SK-N-SH treated with all-trans-retinoic acid at 6 μM for 48 hours (cell line): ENCODE results near the gene PDSS2.
A peak's percentile ranks its signal among the peaks of the same experiment; 100 is the strongest.

Source experiments
- ATAC-seq: fragments of 200-7000 bp; cut with Tn5 transposase; 3 replicates; pipeline ENCODE4 v1.9.1; 2020; ENCODE audit warnings: mild to moderate bottlenecking, moderate library complexity
- ARNTL ChIP-seq: fragments of 450-650 bp; formaldehyde crosslinking; IDR thresholded peaks from 2 replicates; pipeline ENCODE4 v1.5.0; 2020; ENCODE audit warnings: low read depth, mild to moderate bottlenecking, moderate library complexity, borderline replicate concordance
- BACH2 ChIP-seq: fragments of 250-450 bp; sonication (Bioruptor Pico); IDR thresholded peaks from 2 replicates; pipeline ENCODE4 v1.9.0; 2021; ENCODE audit warnings: mild to moderate bottlenecking, borderline replicate concordance
- CSDC2 ChIP-seq: fragments of 250-450 bp; sonication (Bioruptor Pico); IDR thresholded peaks from 2 replicates; pipeline ENCODE4 v1.5.0; 2020; ENCODE audit warnings: mild to moderate bottlenecking, moderate library complexity
- ESRRG ChIP-seq: fragments of 250-450 bp; sonication (Bioruptor Pico); IDR thresholded peaks from 2 replicates; pipeline ENCODE4 v1.6.1; 2021; ENCODE audit warnings: mild to moderate bottlenecking
- GLIS3 ChIP-seq: fragments of 250-450 bp; sonication (Bioruptor Pico); IDR thresholded peaks from 2 replicates; pipeline ENCODE4 v1.5.0; 2020; ENCODE audit warnings: mild to moderate bottlenecking, moderate library complexity
- ISL1 ChIP-seq: fragments of 250-450 bp; sonication (Bioruptor Pico); IDR thresholded peaks from 2 replicates; pipeline ENCODE4 v2.1.2; 2022; ENCODE audit warnings: mild to moderate bottlenecking, moderate library complexity
- OSR1 ChIP-seq: fragments of 250-450 bp; sonication (Bioruptor Pico); IDR thresholded peaks from 2 replicates; pipeline ENCODE4 v1.8.0; 2022; ENCODE audit warnings: moderate library complexity, mild to moderate bottlenecking, inconsistent platforms
- RARB ChIP-seq: fragments of 250-450 bp; sonication (Bioruptor Pico); IDR thresholded peaks from 2 replicates; pipeline ENCODE4 v1.8.0; 2021; ENCODE audit warnings: mild to moderate bottlenecking, moderate library complexity
- SNAI2 ChIP-seq: fragments of 250-450 bp; sonication (Bioruptor Pico); IDR thresholded peaks from 2 replicates; pipeline ENCODE4 v1.5.0; 2020; ENCODE audit warnings: mild to moderate bottlenecking, moderate library complexity
- TOX ChIP-seq: fragments of 250-450 bp; sonication (Bioruptor Pico); IDR thresholded peaks from 2 replicates; pipeline ENCODE4 v1.8.0; 2021; ENCODE audit warnings: mild to moderate bottlenecking, moderate library complexity, borderline replicate concordance
- ZC3H10 ChIP-seq: fragments of 250-450 bp; sonication (Bioruptor Pico); IDR thresholded peaks from 2 replicates; pipeline ENCODE4 v1.5.1; 2021; ENCODE audit warnings: mild to moderate bottlenecking, moderate library complexity
- ZFP3 ChIP-seq: fragments of 250-450 bp; sonication (Bioruptor Pico); IDR thresholded peaks from 2 replicates; pipeline ENCODE4 v1.5.0; 2020; ENCODE audit warnings: mild to moderate bottlenecking, moderate library complexity
- ZFP30 ChIP-seq: fragments of 450-650 bp; formaldehyde crosslinking; IDR thresholded peaks from 2 replicates; pipeline ENCODE4 v1.5.0; 2022; ENCODE audit warnings: mild to moderate bottlenecking, moderate library complexity
- ZNF70 ChIP-seq: fragments of 450-650 bp; formaldehyde crosslinking; IDR thresholded peaks from 2 replicates; pipeline ENCODE4 v1.5.0; 2020; ENCODE audit warnings: mild to moderate bottlenecking, moderate library complexity
- ZNF8 ChIP-seq: fragments of 450-650 bp; formaldehyde crosslinking; IDR thresholded peaks from 2 replicates; pipeline ENCODE4 v1.5.0; 2020; ENCODE audit warnings: mild to moderate bottlenecking, moderate library complexity
- TF ChIP-seq, protein P1 (sequence below): fragments of 250-450 bp; sonication (Bioruptor Pico); IDR thresholded peaks from 2 replicates; pipeline ENCODE4 v1.8.0; 2021; ENCODE audit warnings: low read depth, mild to moderate bottlenecking, moderate library complexity, borderline replicate concordance
- TF ChIP-seq, protein P2 (sequence below): fragments of 250-450 bp; sonication (Bioruptor Pico); IDR thresholded peaks from 2 replicates; pipeline ENCODE4 v1.5.0; 2020; ENCODE audit warnings: mild to moderate bottlenecking, moderate library complexity
- TF ChIP-seq, protein P3 (sequence below): fragments of 250-450 bp; sonication (Bioruptor Pico); IDR thresholded peaks from 2 replicates; pipeline ENCODE4 v1.5.1; 2020; ENCODE audit warnings: low read depth, mild to moderate bottlenecking, moderate library complexity
- TF ChIP-seq, protein P4 (sequence below): fragments of 250-450 bp; sonication (Bioruptor Pico); IDR thresholded peaks from 2 replicates; pipeline ENCODE4 v1.5.1; 2021; ENCODE audit warnings: mild to moderate bottlenecking, moderate library complexity
- TF ChIP-seq, protein P5 (sequence below): fragments of 250-450 bp; sonication (Bioruptor Pico); IDR thresholded peaks from 2 replicates; pipeline ENCODE4 v1.8.0; 2020; ENCODE audit warnings: mild to moderate bottlenecking, moderate library complexity, borderline replicate concordance

The PDSS2 gene

GRCh38 chr6:107493158-107494057 lies 34.0 kb upstream of the PDSS2 start:
- TF ChIP-seq, protein P1, sequence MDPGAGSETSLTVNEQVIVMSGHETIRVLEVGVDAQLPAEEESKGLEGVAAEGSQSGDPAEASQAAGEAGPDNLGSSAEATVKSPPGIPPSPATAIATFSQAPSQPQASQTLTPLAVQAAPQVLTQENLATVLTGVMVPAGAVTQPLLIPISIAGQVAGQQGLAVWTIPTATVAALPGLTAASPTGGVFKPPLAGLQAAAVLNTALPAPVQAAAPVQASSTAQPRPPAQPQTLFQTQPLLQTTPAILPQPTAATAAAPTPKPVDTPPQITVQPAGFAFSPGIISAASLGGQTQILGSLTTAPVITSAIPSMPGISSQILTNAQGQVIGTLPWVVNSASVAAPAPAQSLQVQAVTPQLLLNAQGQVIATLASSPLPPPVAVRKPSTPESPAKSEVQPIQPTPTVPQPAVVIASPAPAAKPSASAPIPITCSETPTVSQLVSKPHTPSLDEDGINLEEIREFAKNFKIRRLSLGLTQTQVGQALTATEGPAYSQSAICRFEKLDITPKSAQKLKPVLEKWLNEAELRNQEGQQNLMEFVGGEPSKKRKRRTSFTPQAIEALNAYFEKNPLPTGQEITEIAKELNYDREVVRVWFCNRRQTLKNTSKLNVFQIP (CRISPR knock-in tag) = no peak
- TF ChIP-seq OSR1 = no peak
- no peak for TF ChIP-seq ZFP3 (CRISPR knock-in tag)
- TF ChIP-seq ZNF70 (CRISPR knock-in tag) = no peak
- no peak for TF ChIP-seq ZNF8 (CRISPR knock-in tag)
- TF ChIP-seq CSDC2 = no peak
- TF ChIP-seq ESRRG (CRISPR knock-in tag) = no peak
- no peak for TF ChIP-seq ZFP30 (CRISPR knock-in tag)
- no peak for TF ChIP-seq SNAI2
- no peak for TF ChIP-seq ARNTL (CRISPR knock-in tag)
- ATAC-seq = peak; percentile 10; the same call in 1 of the 3 replicates

- TF ChIP-seq ZC3H10 (CRISPR knock-in tag) (no peak), GLIS3 (no peak), BACH2 (CRISPR knock-in tag) (no peak), RARB (CRISPR knock-in tag) (no peak), ZNF70 (CRISPR knock-in tag) (no peak), SNAI2 (no peak)
- TF ChIP-seq, protein P2, sequence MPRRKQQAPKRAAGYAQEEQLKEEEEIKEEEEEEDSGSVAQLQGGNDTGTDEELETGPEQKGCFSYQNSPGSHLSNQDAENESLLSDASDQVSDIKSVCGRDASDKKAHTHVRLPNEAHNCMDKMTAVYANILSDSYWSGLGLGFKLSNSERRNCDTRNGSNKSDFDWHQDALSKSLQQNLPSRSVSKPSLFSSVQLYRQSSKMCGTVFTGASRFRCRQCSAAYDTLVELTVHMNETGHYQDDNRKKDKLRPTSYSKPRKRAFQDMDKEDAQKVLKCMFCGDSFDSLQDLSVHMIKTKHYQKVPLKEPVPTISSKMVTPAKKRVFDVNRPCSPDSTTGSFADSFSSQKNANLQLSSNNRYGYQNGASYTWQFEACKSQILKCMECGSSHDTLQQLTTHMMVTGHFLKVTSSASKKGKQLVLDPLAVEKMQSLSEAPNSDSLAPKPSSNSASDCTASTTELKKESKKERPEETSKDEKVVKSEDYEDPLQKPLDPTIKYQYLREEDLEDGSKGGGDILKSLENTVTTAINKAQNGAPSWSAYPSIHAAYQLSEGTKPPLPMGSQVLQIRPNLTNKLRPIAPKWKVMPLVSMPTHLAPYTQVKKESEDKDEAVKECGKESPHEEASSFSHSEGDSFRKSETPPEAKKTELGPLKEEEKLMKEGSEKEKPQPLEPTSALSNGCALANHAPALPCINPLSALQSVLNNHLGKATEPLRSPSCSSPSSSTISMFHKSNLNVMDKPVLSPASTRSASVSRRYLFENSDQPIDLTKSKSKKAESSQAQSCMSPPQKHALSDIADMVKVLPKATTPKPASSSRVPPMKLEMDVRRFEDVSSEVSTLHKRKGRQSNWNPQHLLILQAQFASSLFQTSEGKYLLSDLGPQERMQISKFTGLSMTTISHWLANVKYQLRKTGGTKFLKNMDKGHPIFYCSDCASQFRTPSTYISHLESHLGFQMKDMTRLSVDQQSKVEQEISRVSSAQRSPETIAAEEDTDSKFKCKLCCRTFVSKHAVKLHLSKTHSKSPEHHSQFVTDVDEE (CRISPR knock-in tag) = no peak
- TF ChIP-seq, protein P1 (CRISPR knock-in tag) = no peak
- TF ChIP-seq, protein P3, sequence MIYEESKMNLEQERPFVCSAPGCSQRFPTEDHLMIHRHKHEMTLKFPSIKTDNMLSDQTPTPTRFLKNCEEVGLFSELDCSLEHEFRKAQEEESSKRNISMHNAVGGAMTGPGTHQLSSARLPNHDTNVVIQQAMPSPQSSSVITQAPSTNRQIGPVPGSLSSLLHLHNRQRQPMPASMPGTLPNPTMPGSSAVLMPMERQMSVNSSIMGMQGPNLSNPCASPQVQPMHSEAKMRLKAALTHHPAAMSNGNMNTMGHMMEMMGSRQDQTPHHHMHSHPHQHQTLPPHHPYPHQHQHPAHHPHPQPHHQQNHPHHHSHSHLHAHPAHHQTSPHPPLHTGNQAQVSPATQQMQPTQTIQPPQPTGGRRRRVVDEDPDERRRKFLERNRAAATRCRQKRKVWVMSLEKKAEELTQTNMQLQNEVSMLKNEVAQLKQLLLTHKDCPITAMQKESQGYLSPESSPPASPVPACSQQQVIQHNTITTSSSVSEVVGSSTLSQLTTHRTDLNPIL (CRISPR knock-in tag) = no peak
- TF ChIP-seq, all 23 proteins: peak for 0
- ATAC-seq = no peak
Observed at GRCh38 chr6:107491760-107492660, 32.6 kb upstream of the PDSS2 start.

DNA sequence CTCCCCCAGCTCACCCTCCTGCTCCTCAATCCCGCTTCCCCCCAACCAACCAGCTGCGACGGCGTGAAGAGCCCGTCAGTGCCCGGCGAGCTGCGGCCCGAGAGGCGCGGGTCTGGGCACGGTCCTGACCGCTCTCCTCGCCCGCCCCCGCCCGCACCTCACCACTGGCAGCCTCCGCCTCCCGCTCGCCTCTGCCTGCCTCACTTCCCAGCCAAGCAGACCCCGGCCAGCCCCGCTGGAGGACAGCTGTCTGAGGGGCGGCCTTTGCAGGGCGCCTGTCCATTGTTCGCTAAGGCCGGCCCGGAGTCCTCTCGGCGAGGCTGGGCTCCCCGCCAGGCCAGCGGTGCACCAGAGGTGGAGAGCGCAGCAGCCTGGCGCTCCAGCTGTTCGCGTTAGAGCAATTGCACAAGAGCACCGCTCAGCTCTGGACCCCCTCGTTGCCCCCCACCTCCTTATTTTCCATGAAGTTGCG lies 31.8 kb upstream of the PDSS2 start:
- TF ChIP-seq, protein P4, sequence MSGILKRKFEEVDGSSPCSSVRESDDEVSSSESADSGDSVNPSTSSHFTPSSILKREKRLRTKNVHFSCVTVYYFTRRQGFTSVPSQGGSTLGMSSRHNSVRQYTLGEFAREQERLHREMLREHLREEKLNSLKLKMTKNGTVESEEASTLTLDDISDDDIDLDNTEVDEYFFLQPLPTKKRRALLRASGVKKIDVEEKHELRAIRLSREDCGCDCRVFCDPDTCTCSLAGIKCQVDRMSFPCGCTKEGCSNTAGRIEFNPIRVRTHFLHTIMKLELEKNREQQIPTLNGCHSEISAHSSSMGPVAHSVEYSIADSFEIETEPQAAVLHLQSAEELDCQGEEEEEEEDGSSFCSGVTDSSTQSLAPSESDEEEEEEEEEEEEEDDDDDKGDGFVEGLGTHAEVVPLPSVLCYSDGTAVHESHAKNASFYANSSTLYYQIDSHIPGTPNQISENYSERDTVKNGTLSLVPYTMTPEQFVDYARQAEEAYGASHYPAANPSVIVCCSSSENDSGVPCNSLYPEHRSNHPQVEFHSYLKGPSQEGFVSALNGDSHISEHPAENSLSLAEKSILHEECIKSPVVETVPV = no peak
- TF ChIP-seq ZNF70 (CRISPR knock-in tag) (no peak), ISL1 (CRISPR knock-in tag) (no peak), TOX (CRISPR knock-in tag) (no peak), SNAI2 (no peak), ZFP3 (CRISPR knock-in tag) (no peak), CSDC2 (no peak)
- TF ChIP-seq, protein P3 (CRISPR knock-in tag) = no peak
- TF ChIP-seq, protein P5, sequence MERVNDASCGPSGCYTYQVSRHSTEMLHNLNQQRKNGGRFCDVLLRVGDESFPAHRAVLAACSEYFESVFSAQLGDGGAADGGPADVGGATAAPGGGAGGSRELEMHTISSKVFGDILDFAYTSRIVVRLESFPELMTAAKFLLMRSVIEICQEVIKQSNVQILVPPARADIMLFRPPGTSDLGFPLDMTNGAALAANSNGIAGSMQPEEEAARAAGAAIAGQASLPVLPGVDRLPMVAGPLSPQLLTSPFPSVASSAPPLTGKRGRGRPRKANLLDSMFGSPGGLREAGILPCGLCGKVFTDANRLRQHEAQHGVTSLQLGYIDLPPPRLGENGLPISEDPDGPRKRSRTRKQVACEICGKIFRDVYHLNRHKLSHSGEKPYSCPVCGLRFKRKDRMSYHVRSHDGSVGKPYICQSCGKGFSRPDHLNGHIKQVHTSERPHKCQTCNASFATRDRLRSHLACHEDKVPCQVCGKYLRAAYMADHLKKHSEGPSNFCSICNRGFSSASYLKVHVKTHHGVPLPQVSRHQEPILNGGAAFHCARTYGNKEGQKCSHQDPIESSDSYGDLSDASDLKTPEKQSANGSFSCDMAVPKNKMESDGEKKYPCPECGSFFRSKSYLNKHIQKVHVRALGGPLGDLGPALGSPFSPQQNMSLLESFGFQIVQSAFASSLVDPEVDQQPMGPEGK (CRISPR knock-in tag) = no peak
- peak; percentile 31 for ATAC-seq
